ENCODE results near the gene ANAPC10.
"Not testable (repeated sequence)": the region's sequence is repeated elsewhere in the genome, so short reads cannot be mapped to it uniquely, and the experiment has no call there.

Gene ANAPC10

GRCh38 chr4:145000656-145001055, 97.3 kb downstream of the ANAPC10 start:
- FAIRE-seq: not testable (repeated sequence)

DNA sequence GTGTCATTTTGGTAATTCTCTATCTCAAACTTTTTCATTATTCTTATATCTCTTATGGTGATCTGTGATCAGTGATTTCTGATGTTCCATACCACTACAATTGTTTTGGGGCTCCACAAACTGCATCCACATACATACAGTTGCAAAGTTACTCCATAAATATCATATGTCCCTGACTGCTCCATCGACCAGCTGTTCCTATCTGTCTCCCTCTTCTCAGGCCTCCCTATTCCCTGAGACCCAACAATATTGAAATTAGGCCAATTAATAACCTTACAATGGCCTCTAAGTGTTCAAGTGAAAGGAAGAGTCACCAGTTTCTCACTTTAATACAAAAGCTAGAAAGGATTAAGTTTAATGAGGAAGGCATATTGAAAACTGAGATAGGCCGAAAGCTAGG, 108.7 kb downstream of the ANAPC10 start:
- no peak for FAIRE-seq

DNA sequence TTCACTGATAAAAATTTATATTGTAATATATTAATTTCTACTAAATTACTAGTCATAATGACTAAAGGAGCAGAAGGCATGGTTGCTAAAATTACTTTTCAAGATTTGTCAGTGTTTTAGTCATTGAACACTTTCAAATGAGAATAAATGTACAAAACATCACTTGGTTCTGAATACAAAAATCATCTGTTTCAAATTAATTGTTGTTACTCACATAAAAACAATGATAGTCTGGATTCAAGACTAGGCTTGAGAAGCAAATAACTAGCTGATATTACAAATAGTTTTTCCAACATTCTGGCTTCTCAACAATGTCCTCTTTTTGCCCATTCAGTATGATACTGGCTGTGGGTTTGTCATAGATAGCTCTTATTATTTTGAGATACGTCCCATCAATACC, 112.5 kb downstream of the ANAPC10 start:
- FAIRE-seq: no peak

DNA sequence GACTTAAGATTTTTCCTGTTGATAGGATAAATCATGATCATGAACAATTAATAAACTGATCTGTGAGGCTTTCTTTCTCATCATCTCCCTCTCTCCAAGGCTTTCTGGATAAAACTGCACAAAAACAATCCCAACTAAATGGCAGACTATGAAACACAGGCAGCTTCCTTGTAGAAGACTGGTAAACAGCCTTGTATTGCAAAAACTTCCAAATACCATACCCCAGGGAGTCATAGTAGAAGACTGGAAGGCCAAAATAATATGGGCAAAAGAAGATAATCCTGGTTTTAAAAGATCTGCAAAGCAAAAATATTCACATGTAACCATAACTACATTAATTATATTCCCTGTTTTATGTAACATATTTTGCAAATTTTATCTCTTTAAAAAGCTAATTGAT, 113.0 kb downstream of the ANAPC10 start:
- no peak for FAIRE-seq

DNA sequence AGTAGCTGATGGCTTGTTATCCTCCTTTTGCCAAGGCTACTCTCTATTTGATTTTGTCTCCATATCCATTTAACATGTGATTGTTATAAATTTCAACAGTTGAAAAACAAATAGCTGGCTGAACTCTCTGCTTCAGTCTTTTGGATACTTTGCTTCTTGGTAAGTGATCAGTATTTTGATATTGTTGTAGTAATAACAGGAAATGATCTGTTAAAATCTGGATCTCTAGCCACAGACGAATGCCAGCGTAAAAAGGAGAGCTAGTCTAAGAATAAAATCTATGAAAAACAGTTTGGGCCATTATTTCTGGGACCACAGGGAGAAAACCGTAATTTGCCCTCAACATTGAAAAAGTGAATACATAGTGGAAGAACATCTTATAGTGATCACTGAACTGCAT, 113.8 kb downstream of the ANAPC10 start:
- no peak for FAIRE-seq

DNA sequence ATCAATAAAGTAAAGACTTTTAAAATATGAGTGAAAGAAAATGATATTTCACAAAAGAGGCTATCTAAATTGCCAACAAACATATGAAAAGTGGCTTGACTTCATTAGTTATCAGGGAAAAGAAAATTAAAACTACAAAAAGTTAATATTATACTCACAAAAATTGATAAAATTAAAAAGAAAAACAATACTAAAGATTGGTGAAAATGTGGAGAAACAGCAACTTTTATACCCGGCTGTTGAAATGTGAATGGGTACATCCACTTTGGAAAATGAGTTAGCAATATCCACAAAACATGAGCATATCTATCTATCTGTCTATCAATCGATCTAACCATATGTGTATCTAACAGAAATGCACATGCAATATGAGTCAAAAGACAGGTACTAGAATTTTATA, 122.3 kb downstream of the ANAPC10 start:
- no peak for FAIRE-seq

DNA sequence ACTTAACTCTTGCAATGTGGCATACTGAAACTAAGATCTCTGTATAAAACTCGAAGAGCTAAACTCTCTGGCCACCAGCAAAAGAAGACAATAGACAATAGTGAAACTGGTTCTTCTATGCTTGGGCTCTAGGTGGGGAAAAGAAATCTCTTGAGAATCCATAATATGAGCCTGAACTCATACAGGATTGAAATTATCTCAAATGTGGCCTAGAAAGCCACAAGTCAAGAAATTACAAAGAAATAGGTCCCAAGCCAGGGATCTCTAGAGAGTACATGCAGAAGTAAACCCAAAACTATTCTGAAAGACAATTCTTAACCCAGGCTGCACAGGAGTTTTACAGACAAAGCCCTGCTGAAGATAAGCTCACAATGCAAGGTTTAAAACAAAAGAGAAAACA, 127.4 kb downstream of the ANAPC10 start:
- FAIRE-seq: no peak

DNA sequence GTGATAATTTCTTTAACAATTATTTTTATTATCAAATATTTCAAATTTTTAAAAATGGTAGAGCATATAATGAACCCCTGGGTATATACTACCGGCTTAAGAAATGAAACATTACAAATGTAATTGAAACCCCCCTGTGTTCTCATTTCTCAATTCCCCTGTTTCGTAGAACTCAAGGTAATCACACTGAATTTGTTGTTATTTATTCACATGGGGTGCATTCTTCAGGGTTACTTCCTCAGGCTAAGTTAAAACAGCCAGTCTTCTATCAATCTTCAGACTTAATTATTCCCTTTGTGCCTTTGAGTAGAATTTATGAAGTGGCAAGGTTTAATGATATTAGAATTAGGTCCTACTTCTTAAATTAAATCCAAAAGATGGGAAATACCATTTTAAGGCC, 128.2 kb downstream of the ANAPC10 start:
- FAIRE-seq: no peak

GRCh38 chr4:144968606-144969005, 129.4 kb downstream of the ANAPC10 start:
- no peak for FAIRE-seq

GRCh38 chr4:144967161-144967560, 130.8 kb downstream of the ANAPC10 start:
- FAIRE-seq: no peak

GRCh38 chr4:144962300-144962699, 135.7 kb downstream of the ANAPC10 start:
- no peak for FAIRE-seq

GRCh38 chr4:144955104-144955503, 142.9 kb downstream of the ANAPC10 start:
- FAIRE-seq: no peak

DNA sequence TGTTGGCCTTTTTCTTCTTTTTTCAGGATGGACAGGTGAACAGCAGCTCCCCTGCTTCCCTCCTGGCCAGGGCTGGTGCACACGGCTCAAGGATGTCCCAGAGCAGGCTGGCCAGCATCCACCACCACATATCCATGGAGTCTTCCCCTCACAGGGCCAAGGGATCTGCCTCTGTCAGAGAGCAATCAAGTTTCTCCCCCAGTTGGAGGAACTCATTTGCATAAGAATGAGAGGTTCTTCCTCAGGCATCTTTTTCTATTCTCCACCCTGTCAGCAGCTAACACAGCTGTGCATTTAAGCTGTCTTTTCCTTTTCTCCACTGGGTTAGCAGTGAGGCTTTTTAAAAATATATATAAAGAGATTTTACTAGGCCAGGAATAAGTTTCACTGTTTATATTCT, 143.8 kb downstream of the ANAPC10 start:
- FAIRE-seq: no peak

DNA sequence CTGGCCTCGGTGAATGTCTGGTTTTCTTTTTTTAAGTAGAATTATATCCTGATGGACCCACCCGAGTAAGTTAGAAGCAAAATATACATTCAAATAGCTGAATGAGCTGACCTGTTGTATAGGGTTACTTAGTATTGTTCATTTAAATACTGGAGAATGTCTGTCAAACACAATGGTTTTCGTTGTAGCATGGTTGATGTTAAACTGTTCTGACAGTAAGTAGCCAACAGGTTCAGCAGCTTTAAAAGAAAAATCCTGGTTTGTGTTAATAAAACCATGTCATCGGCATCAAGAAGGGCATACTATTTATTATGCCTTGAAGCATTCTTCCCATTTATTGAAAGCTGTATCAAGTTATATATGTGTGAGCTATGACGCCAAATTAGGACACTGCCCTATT, 149.6 kb downstream of the ANAPC10 start:
- no peak for FAIRE-seq

DNA sequence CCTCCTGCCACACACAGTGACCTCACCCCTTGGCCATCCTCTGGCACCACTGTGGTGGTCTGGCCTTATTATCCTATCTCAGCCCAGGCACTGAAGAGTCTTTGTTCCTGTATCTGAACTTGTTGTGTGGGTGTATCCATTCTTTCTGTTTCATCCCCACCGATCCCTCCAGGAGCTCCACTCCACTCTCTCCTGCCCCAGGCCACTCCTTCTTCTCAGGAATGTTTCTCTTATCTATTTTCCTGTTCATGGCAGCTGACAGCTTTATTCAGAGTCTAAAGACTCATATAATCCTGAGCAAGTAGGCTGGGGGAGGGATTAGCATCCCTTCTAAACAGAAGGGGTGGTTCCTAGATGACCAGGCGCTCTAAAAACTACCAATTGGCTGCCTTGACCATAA, 150.0 kb downstream of the ANAPC10 start:
- no peak for FAIRE-seq

Measured in TTC549 (cell line).